CD4-positive, alpha-beta T cell (primary cell): ENCODE data around the gene HMOX1. TPM values are rescaled to one million over a fixed set of nuclear protein-coding genes. Genes with fewer than 3 reads are reported as not detected.

Experiments used
- ATAC-seq: fragments of 200-7000 bp; cut with Tn5 transposase; one replicate; pipeline ENCODE4 v1.10.0; 2022; ENCODE audit warnings: mild to moderate bottlenecking; ENCODE audit not compliant: poor library complexity
- CTCF ChIA-PET: fragments of 350-600 bp; sonication (Branson Sonifier 250); formaldehyde crosslinking; loops from one replicate; lab custom pipeline; 2021; ENCODE audit warnings: antibody characterized with exemption, inconsistent platforms; lab: Charles Lee
- POLR2A ChIA-PET: fragments of 350-600 bp; sonication (Branson Sonifier 250); formaldehyde crosslinking; loops from one replicate; lab custom pipeline; 2021; ENCODE audit warnings: antibody characterized with exemption, inconsistent platforms; lab: Charles Lee
- DNase-seq, 14 experiments: peaks; one replicate each; pipeline ENCODE4 v3.0.0-alpha.2; 2013 to 2020; ENCODE audit warnings: mixed read lengths in 2 of 14
- H3K27ac ChIP-seq, 2 donors: one replicate each; pipeline versions ENCODE4 v1.5.1 to v1.7.0; 2013; ENCODE audit warnings: low read length in 2 of 2, low read depth in 1 of 2, mild to moderate bottlenecking in 1 of 2
- H3K27me3 ChIP-seq, 2 experiments: 1 replicate in 1 of 2; 2 replicates in 1 of 2; pipeline versions ENCODE4 v1.6.1 to v1.7.0; 2013; ENCODE audit warnings: low read length in 2 of 2, control low read depth in 1 of 2, mild to moderate bottlenecking in 1 of 2, moderate library complexity in 1 of 2; ENCODE audit not compliant: insufficient read depth in 2 of 2, control insufficient read depth in 1 of 2
- H3K36me3 ChIP-seq: one replicate; pipeline ENCODE4 v1.6.1; 2013; ENCODE audit warnings: low read length, control low read depth; ENCODE audit not compliant: insufficient read depth
- H3K4me1 ChIP-seq: one replicate; pipeline ENCODE4 v1.6.1; 2013; ENCODE audit warnings: low read length, control low read depth; ENCODE audit not compliant: insufficient read depth
- H3K4me3 ChIP-seq: one replicate; pipeline ENCODE4 v1.5.1; 2013; ENCODE audit warnings: mild to moderate bottlenecking, low read length, moderate library complexity
- H3K9me3 ChIP-seq, 2 experiments: 1 replicate in 1 of 2; 2 replicates in 1 of 2; pipeline versions ENCODE4 v1.6.1 to v1.7.0; 2013; ENCODE audit warnings: low read length in 2 of 2, mild to moderate bottlenecking in 2 of 2, control low read depth in 1 of 2, moderate library complexity in 1 of 2; ENCODE audit not compliant: control insufficient read depth in 1 of 2, insufficient read depth in 1 of 2
- H3K27ac Mint-ChIP-seq: one replicate; pipeline ENCODE4 v1.8.0; 2020; ENCODE audit warnings: mixed read lengths
- H3K27me3 Mint-ChIP-seq: one replicate; pipeline ENCODE4 v1.8.0; 2021; ENCODE audit warnings: mixed read lengths
- H3K36me3 Mint-ChIP-seq: one replicate; pipeline ENCODE4 v1.8.0; 2021; ENCODE audit warnings: low read depth, mixed read lengths
- H3K4me1 Mint-ChIP-seq: one replicate; pipeline ENCODE4 v1.8.0; 2021; ENCODE audit warnings: low read depth, mixed read lengths
- H3K4me3 Mint-ChIP-seq: one replicate; pipeline ENCODE4 v1.8.0; 2020; ENCODE audit warnings: mild to moderate bottlenecking, mixed read lengths
- H3K9me3 Mint-ChIP-seq: one replicate; pipeline ENCODE4 v1.8.0; 2020; ENCODE audit warnings: mixed read lengths
- intact Hi-C, 2 experiments: fragments of 100-400 bp; cut with DNase I in 1 of 2; cut with micrococcal nuclease in 1 of 2; formaldehyde crosslinking; loops; one replicate each; pipeline versions ENCODE4 v1.15.1 to v1.9.0; 2023 to 2025; cut with DNase I, micrococcal nuclease
- total RNA-seq, 174 experiments: library from RNA in 2 of 174; stranded (reverse) in 2 of 174; gene quantifications; one replicate each; pipeline ENCODE4 v1.2.3 and lab custom pipeline; 2021 to 2026
- TF ChIP-seq, protein P1 (sequence below): fragments of 200-600 bp; IDR thresholded peaks from one replicate; pipeline ENCODE4 v1.8.0; 2022; ENCODE audit warnings: antibody characterized with exemption, mild to moderate bottlenecking

HMOX1 gene
- total RNA-seq, 2 experiments from 2014 or later: 1.1 to 1.5 TPM

GRCh38 chr22:35346596-35347220 lies 34.2 kb upstream of the HMOX1 start:
- no peak for DNase-seq
- Mint-ChIP-seq H3K27ac (no peak overlapping the region), H3K27me3 (peaks cover 7% of the 10 kb centered on the region), H3K4me1 (peaks cover 15% of the 10 kb centered on the region), H3K9me3 (no peaks in the 10 kb centered on the region), H3K4me3 (no peak overlapping the region), H3K36me3 (peaks cover 25% of the 10 kb centered on the region)
- Histone ChIP-seq H3K9me3 (no peaks in the 10 kb centered on the region), H3K36me3 (peaks cover 42% of the 10 kb centered on the region), H3K27me3 (no peaks in the 10 kb centered on the region), H3K4me1 (peaks cover 15% of the 10 kb centered on the region), H3K4me3 (no peak overlapping the region), H3K27ac (no peak overlapping the region)
- POLR2A ChIA-PET: no interaction called here
- CTCF ChIA-PET: interaction anchor here (0.6 kb wide), 1 partner anchor 93 kb away, joined by 3 read pairs; no protein-coding TSS in a partner anchor
- TF ChIP-seq, protein P1, sequence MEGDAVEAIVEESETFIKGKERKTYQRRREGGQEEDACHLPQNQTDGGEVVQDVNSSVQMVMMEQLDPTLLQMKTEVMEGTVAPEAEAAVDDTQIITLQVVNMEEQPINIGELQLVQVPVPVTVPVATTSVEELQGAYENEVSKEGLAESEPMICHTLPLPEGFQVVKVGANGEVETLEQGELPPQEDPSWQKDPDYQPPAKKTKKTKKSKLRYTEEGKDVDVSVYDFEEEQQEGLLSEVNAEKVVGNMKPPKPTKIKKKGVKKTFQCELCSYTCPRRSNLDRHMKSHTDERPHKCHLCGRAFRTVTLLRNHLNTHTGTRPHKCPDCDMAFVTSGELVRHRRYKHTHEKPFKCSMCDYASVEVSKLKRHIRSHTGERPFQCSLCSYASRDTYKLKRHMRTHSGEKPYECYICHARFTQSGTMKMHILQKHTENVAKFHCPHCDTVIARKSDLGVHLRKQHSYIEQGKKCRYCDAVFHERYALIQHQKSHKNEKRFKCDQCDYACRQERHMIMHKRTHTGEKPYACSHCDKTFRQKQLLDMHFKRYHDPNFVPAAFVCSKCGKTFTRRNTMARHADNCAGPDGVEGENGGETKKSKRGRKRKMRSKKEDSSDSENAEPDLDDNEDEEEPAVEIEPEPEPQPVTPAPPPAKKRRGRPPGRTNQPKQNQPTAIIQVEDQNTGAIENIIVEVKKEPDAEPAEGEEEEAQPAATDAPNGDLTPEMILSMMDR: no peak
- no peak for ATAC-seq
- intact Hi-C loops: no loop called here

GRCh38 chr22:35347462-35347861 lies 33.4 kb upstream of the HMOX1 start:
- ChIA-PET CTCF (no interaction called here), POLR2A (no interaction called here)
- peak overlapping the region; percentile 65 for H3K27ac Mint-ChIP-seq
- intact Hi-C loops: no loop called here
- Histone ChIP-seq H3K4me1 (peaks cover 21% of the 10 kb centered on the region), H3K27ac (no peak overlapping the region), H3K27me3 (no peaks in the 10 kb centered on the region), H3K36me3 (peaks cover 35% of the 10 kb centered on the region), H3K9me3 (no peaks in the 10 kb centered on the region), H3K4me3 (no peak overlapping the region)
- ATAC-seq (no peak), DNase-seq (no peak)
- no peaks in the 10 kb centered on the region for H3K9me3 Mint-ChIP-seq
- peaks cover 25% of the 10 kb centered on the region for H3K36me3 Mint-ChIP-seq
- H3K4me1 Mint-ChIP-seq: peaks cover 23% of the 10 kb centered on the region
- TF ChIP-seq, protein P1: no peak
- H3K4me3 Mint-ChIP-seq: no peak overlapping the region
- peaks cover 9% of the 10 kb centered on the region for H3K27me3 Mint-ChIP-seq

DNA sequence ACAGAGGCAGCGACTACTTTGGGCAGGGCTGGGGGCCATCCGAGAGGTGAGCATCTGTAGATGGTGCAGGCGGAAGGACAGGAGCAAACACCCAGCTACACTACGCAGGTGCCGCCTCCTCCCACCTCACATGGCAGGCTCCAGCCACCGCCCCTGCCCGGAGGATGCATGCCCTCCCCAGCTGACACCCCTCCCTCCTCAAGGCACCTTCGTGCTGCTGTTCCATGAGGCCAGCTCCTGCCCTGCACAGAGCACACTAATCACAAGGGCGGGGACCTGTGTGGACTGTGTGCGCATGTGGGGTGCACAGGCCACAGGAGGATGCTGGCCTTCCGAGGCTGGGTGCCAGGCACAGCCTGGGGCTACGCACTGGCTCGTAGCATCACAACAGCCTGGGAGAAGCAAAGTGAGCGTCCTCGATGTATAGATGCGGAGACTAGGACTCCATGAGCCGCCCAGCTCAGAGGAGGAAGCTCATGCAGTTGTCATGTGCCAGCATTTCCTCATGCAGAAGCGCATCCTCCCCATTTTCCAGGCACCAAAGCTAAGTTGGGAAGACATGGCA lies 32.8 kb upstream of the HMOX1 start:
- Mint-ChIP-seq H3K36me3 (peaks cover 25% of the 10 kb centered on the region), H3K4me3 (peak overlapping the region; percentile 15), H3K27me3 (peaks cover 9% of the 10 kb centered on the region), H3K27ac (peak overlapping the region; percentile 65), H3K9me3 (no peaks in the 10 kb centered on the region), H3K4me1 (peaks cover 25% of the 10 kb centered on the region)
- no peak overlapping the region for H3K27ac ChIP-seq
- intact Hi-C loops: no loop called here
- POLR2A ChIA-PET: no interaction called here
- CTCF ChIA-PET: no interaction called here
- no peaks in the 10 kb centered on the region for H3K9me3 ChIP-seq
- H3K36me3 ChIP-seq: peaks cover 29% of the 10 kb centered on the region
- peak in 1 of 14 experiments; percentile 26 for DNase-seq
- no peak for ATAC-seq
- H3K27me3 ChIP-seq: no peaks in the 10 kb centered on the region
- TF ChIP-seq, protein P1: no peak
- no peak overlapping the region for H3K4me3 ChIP-seq
- peaks cover 27% of the 10 kb centered on the region for H3K4me1 ChIP-seq
